ENCODE measurements around the gene ESRRG.

Gene ESRRG

GRCh38 chr1:216453777-216454176, 269.5 kb downstream of the ESRRG start:
- no peak for DNase-seq (ENCODE audit: low read depth)
- TF ChIP-seq, protein P1, sequence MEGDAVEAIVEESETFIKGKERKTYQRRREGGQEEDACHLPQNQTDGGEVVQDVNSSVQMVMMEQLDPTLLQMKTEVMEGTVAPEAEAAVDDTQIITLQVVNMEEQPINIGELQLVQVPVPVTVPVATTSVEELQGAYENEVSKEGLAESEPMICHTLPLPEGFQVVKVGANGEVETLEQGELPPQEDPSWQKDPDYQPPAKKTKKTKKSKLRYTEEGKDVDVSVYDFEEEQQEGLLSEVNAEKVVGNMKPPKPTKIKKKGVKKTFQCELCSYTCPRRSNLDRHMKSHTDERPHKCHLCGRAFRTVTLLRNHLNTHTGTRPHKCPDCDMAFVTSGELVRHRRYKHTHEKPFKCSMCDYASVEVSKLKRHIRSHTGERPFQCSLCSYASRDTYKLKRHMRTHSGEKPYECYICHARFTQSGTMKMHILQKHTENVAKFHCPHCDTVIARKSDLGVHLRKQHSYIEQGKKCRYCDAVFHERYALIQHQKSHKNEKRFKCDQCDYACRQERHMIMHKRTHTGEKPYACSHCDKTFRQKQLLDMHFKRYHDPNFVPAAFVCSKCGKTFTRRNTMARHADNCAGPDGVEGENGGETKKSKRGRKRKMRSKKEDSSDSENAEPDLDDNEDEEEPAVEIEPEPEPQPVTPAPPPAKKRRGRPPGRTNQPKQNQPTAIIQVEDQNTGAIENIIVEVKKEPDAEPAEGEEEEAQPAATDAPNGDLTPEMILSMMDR (IDR thresholded peaks at IDR 0.05; ENCODE audit: low read length, missing control alignments) = no peak
- no peak overlapping the region for H3K4me3 ChIP-seq (replicated peaks; ENCODE audit: low read depth, low read length)

Measured in fibroblast of pulmonary artery (primary cell).